Activated CD8-positive, alpha-beta memory T cell treated with anti-CD3 and anti-CD28 coated beads, Interleukin-2, amount 10 ng/mL, durations not matched to agents 7 days and 5 days (primary cell): ENCODE data around the gene RPL36. TPM values are rescaled to one million over a fixed set of nuclear protein-coding genes. Genes with fewer than 3 reads are reported as not detected.
A peak's percentile ranks its signal among the peaks of the same experiment; 100 is the strongest.
"Not testable (repeated sequence)": the region's sequence is repeated elsewhere in the genome, so short reads cannot be mapped to it uniquely, and the experiment has no call there.

Source experiments
- ATAC-seq: fragments of 150-1000 bp; cut with Tn5 transposase; one replicate; pipeline ENCODE4 v1.10.0; 2021; ENCODE audit warnings: moderate library complexity
- CTCF ChIA-PET: fragments of 350-600 bp; sonication (Branson Sonifier 250); formaldehyde crosslinking; loops from one replicate; lab custom pipeline; 2021; ENCODE audit warnings: antibody characterized with exemption; lab: Charles Lee
- DNase-seq: peaks from one replicate; pipeline ENCODE4 v3.0.0-alpha.2; 2020
- H3K27ac Mint-ChIP-seq: one replicate; pipeline ENCODE4 v1.8.0; 2021; ENCODE audit warnings: mild to moderate bottlenecking, mixed read lengths
- H3K27me3 Mint-ChIP-seq: one replicate; pipeline ENCODE4 v1.8.0; 2021; ENCODE audit warnings: mixed read lengths
- H3K36me3 Mint-ChIP-seq: one replicate; pipeline ENCODE4 v1.8.0; 2021; ENCODE audit warnings: mild to moderate bottlenecking, mixed read lengths
- H3K4me1 Mint-ChIP-seq: one replicate; pipeline ENCODE4 v1.8.0; 2021; ENCODE audit warnings: mixed read lengths
- H3K4me3 Mint-ChIP-seq: one replicate; pipeline ENCODE4 v1.8.0; 2021; ENCODE audit warnings: mild to moderate bottlenecking, moderate library complexity, mixed read lengths
- H3K9me3 Mint-ChIP-seq: one replicate; pipeline ENCODE4 v1.8.0; 2022; ENCODE audit warnings: low read depth, mixed read lengths
- total RNA-seq, 2 experiments: library from RNA; stranded (reverse); gene quantifications; one replicate each; pipeline ENCODE4 v1.2.3, GENCODE V29; 2021

The RPL36 gene
- total RNA-seq, 2 experiments from 2014 or later: 976 to 1,078 TPM

- H3K4me3 Mint-ChIP-seq: peak overlapping the region; percentile 78
- DNase-seq (peak; percentile 99), ATAC-seq (peak; percentile 75)
- peak overlapping the region; percentile 93 for H3K27ac Mint-ChIP-seq
- CTCF ChIA-PET: interaction anchor here (0.7 to 7.9 kb wide), 15 partner anchors 16 to 439 kb away, joined by 3 to 122 read pairs (median 5); partner anchors contain the start of genes CATSPERD, DUS3L, LONP1 and SAFB
- no peaks in the 10 kb centered on the region for H3K9me3 Mint-ChIP-seq
- peaks cover 22% of the 10 kb centered on the region for H3K4me1 Mint-ChIP-seq
- peaks cover 12% of the 10 kb centered on the region for H3K36me3 Mint-ChIP-seq
- H3K27me3 Mint-ChIP-seq: no peaks in the 10 kb centered on the region
Observed at GRCh38 chr19:5686647-5687359, 3.3 kb upstream of the RPL36 start.

DNA sequence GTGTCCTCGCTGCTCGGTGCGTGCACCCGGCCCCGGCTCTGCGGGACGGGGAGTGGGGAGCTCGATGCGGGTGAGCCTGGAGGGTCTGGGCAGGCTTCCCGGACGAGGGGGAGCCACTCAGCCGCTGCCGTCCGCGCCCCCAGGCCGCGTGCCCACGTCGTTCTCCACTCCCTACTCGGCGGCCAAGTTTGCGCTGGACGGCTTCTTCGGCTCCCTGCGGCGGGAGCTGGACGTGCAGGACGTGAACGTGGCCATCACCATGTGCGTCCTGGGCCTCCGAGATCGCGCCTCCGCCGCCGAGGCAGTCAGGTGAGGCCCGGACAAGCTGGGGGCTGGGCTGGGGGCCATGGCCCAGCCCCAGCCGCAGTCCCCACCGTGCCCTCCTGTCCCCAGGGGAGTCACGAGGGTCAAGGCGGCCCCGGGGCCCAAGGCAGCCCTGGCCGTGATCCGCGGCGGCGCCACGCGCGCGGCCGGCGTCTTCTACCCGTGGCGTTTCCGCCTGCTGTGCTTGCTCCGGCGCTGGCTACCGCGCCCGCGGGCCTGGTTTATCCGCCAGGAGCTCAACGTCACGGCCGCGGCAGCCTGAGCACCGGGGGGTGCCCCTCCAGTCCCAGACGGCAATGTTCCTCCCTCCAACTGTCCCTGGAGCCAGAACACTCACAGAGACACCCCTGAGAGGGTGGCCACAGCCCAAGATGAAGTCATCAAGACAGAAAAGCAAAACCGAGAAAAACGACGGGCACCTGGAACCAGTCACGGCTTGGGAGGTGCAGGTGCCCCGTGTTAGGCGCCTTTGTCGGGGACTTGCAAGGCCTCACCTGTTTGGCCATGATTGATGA, 2.5 kb upstream of the RPL36 start:
- H3K27ac Mint-ChIP-seq: no peak overlapping the region
- DNase-seq (no peak), ATAC-seq (no peak)
- H3K4me3 Mint-ChIP-seq: peak overlapping the region; percentile 78
- no peaks in the 10 kb centered on the region for H3K27me3 Mint-ChIP-seq
- CTCF ChIA-PET: interaction anchor here (0.9 to 7.9 kb wide), 13 partner anchors 17 to 280 kb away, joined by 3 to 122 read pairs (median 6); partner anchors contain the start of genes CATSPERD, DUS3L, LONP1 and SAFB
- H3K4me1 Mint-ChIP-seq: peaks cover 30% of the 10 kb centered on the region
- H3K9me3 Mint-ChIP-seq: no peaks in the 10 kb centered on the region
- peaks cover 19% of the 10 kb centered on the region for H3K36me3 Mint-ChIP-seq

GRCh38 chr19:5688262-5688881, 1.7 kb upstream of the RPL36 start:
- ATAC-seq: not testable (repeated sequence)

DNA sequence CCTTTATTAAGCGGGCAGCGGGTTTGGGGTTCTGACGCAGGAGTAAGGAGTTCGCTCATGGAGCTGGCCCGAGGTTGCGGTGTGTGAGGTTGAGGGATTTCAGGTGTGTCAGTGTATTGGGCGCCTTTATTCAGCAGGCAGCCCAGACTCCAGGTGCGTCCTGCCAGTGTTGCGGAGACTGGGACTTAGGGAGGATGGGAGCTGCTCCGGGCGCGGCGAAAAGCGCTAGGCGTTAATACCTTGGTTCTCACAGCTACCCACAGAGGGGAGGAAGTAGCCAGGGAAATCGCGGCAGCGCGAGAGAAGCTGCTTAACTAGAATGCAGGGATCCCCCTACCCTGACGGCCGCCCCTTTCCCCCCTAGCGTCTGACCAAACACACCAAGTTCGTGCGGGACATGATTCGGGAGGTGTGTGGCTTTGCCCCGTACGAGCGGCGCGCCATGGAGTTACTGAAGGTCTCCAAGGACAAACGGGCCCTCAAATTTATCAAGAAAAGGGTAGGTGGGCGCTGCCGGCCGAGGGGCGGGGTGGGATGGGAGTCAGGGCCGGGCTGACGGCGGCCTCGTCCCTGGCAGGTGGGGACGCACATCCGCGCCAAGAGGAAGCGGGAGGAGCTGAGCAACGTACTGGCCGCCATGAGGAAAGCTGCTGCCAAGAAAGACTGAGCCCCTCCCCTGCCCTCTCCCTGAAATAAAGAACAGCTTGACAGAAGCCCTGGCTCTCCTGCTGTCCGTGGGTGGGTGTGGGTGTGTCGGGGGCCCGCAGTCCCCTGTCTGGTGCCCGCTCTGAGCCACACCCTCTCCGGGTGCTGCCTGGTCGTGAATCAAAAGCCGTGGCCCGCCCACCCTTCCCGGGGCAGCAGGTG, 1.1 kb downstream of the RPL36 start:
- CTCF ChIA-PET: interaction anchor here (0.7 to 7.9 kb wide), 9 partner anchors 12 to 277 kb away, joined by 3 to 122 read pairs (median 4); partner anchors contain the start of genes CATSPERD, DUS3L, LONP1 and SAFB
- H3K36me3 Mint-ChIP-seq: peaks cover 36% of the 10 kb centered on the region
- peak; percentile 55 for DNase-seq
- H3K9me3 Mint-ChIP-seq: no peaks in the 10 kb centered on the region
- no peaks in the 10 kb centered on the region for H3K27me3 Mint-ChIP-seq
- H3K4me3 Mint-ChIP-seq: peak overlapping the region; percentile 98
- no peak for ATAC-seq
- peak overlapping the region; percentile 92 for H3K27ac Mint-ChIP-seq
- H3K4me1 Mint-ChIP-seq: peaks cover 38% of the 10 kb centered on the region

More at GRCh38 chr19:5688262-5688881, 1.7 kb upstream of the RPL36 start:
- Mint-ChIP-seq H3K4me1 (peaks cover 34% of the 10 kb centered on the region), H3K36me3 (peaks cover 25% of the 10 kb centered on the region), H3K27ac (peak overlapping the region; percentile 1)
- H3K27me3 Mint-ChIP-seq, H3K9me3 Mint-ChIP-seq, H3K4me3 Mint-ChIP-seq, DNase-seq: not testable (repeated sequence)
- CTCF ChIA-PET: interaction anchor here (0.6 to 7.9 kb wide), 6 partner anchors 24 to 106 kb away, joined by 3 to 122 read pairs (median 12); partner anchors contain the start of genes CATSPERD, DUS3L and LONP1

DNA sequence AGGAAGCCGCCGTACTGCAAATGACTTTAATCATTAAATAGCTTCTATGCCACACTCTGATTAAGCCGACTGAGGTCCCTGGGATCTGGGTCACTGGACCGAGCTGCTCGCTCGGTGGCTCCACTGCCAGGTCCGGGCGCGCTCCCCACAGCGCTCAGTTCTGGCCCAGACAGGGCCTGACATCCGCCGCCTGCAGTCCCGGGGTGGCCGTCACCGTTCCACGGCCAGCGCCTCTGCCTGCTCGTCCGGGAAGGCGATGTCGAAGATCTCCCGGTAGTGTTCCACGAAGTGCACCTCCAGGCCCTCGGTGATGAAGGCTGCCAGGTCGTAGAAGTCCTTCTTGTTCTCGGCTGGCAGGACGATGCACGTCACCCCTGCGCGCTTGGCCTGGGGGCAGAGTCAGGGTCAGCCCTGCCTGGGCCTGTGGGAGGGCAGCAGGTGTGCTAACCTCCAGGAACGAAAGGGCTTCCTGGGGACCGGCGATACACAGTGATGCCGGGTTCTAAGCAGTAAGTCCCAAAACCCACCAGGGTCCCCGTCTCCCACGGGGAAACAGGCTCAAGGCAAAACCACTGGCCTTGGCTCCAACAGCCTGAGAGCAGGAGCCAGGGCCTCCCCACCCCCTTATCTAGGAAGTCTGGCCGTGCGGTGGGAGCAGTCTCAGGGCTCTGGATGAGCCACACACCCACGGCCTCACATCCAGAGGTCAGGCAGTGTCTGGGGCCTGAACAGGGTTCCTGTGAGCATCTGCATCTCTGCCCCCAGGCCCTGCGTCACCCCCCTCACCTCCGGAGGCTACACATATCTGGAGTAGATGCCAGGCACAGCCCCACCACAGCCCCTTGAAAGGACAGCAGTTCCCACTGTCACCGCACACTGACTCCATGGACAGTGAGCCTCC, 2.0 kb downstream of the RPL36 start:
- no peak for ATAC-seq
- H3K4me3 Mint-ChIP-seq: peak overlapping the region; percentile 98
- DNase-seq: no peak
- CTCF ChIA-PET: interaction anchor here (1.2 to 7.9 kb wide), 6 partner anchors 22 to 112 kb away, joined by 3 to 122 read pairs (median 4); partner anchors contain the start of genes CATSPERD, DUS3L, LONP1 and SAFB
- peaks cover 35% of the 10 kb centered on the region for H3K4me1 Mint-ChIP-seq
- H3K36me3 Mint-ChIP-seq: peaks cover 38% of the 10 kb centered on the region
- no peaks in the 10 kb centered on the region for H3K27me3 Mint-ChIP-seq
- no peaks in the 10 kb centered on the region for H3K9me3 Mint-ChIP-seq
- H3K27ac Mint-ChIP-seq: peak overlapping the region; percentile 92

DNA sequence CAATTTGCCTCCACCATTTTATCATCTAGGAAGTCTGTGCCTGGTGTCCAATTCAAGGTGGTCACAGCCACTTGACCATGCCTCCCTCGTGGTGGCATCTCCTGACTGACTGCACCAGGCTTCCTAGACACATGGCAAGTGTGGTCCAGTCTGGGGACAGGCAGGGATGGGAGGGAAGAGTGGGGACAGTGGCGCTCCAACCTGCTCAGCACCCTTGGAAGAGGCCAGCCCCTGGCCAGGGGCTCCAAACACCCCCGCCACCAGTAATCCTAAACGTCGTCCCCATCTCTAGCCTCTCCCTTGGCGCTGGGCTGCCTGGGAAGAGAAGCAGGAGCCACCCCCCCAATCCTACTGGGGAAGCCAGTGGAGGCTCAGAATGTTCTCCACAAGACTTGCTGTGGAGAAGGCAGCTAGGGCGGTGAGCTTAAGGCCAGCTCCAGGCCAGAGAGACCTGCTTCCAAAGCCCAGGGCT, 2.7 kb downstream of the RPL36 start:
- peak overlapping the region; percentile 98 for H3K4me3 Mint-ChIP-seq
- peak overlapping the region; percentile 92 for H3K27ac Mint-ChIP-seq
- ATAC-seq (no peak), DNase-seq (no peak)
- CTCF ChIA-PET: no interaction called here
- H3K9me3 Mint-ChIP-seq: no peaks in the 10 kb centered on the region
- no peaks in the 10 kb centered on the region for H3K27me3 Mint-ChIP-seq
- peaks cover 38% of the 10 kb centered on the region for H3K36me3 Mint-ChIP-seq
- peaks cover 35% of the 10 kb centered on the region for H3K4me1 Mint-ChIP-seq

DNA sequence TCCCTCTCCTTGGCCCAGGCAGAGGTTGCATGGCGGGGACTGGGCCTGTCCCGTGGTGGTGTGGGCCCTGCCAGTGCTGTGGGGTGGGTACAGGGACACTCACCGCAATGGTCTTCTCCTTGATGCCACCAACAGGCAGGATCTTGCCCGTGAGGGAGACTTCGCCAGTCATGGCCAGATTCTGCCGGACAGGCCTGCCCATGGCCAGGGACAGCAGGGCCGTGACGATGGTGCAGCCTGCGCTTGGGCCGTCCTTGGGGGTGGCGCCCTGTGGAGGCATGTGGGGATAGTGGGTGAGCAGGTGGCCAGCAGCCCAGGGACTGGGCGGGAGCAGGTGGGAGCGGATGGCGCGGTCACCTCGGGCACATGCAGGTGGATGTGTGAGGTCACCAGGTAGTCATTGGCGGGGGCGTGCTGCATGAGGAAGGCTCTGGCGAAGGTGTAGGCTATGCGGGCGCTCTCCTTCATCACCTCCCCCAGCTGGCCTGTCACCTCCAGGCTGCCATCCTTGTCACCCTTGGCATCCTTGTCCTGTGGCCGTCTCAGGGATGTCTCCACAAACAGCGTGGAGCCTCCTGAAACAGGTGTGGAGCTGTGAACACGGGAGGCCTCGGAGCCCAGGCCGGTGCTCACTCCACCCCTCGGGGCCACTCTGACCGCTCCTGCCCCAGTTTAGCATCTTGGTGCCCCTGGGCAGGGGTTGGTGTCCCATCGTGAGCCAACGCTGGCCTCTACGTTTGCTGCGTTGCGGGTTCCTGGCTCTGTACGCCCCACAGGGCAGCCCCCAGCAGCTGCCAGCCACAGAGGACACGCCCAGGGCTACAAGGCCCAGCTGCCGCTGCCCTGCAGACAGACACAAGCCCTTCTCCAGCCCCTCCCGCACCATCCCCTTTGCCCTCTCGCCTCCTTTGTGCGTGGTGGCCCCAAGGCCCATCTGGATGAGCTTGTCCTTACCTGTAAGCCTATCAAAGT, 3.4 kb downstream of the RPL36 start:
- H3K27ac Mint-ChIP-seq: no peak overlapping the region
- H3K9me3 Mint-ChIP-seq: no peaks in the 10 kb centered on the region
- ATAC-seq (no peak), DNase-seq (no peak)
- no peaks in the 10 kb centered on the region for H3K27me3 Mint-ChIP-seq
- peaks cover 38% of the 10 kb centered on the region for H3K36me3 Mint-ChIP-seq
- peaks cover 31% of the 10 kb centered on the region for H3K4me1 Mint-ChIP-seq
- CTCF ChIA-PET: no interaction called here
- H3K4me3 Mint-ChIP-seq: no peak overlapping the region

DNA sequence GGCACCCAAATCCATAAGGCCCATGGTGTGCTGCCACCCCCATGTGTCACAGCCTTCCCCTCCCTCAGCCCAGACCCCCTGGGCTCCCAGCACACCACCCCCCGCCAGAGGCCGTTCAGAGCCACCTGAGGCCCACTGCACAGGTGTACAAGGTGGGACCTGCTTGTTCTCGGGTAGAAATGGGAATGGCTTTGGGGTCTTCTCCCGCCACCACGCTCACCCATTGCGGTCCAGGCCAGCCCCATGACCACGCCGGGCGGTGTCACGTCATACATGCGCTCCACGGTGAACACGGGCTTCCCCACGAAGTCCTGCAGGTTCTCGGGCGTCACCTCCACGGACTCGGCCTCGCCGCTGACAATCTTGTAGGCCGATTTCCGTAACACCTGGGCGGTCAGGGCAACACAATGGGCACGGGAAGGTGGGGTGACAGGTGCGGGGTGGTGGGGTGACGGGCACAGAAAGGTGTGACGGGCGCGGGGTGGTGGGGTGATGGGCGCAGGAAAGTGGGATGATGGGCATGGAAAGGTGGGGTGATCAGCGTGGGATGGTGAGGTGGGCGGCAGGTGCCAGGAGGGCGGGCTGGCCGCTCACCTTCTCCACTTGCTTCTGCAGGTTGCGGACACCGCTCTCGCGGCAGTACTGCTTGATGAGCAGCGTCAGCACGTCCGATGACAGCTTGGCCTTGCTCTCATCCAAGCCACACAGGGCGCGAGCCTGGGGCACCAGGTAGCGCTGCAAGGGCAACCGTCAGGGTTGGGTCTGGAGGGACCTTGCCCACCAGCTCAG, 4.3 kb downstream of the RPL36 start:
- H3K27ac Mint-ChIP-seq: no peak overlapping the region

GRCh38 chr19:5694956-5695648, 5.0 kb downstream of the RPL36 start:
- no peak overlapping the region for H3K27ac Mint-ChIP-seq
- no peak for DNase-seq
- H3K4me1 Mint-ChIP-seq: peaks cover 23% of the 10 kb centered on the region
- CTCF ChIA-PET: no interaction called here
- no peak overlapping the region for H3K4me3 Mint-ChIP-seq
- H3K36me3 Mint-ChIP-seq: peaks cover 45% of the 10 kb centered on the region
- no peaks in the 10 kb centered on the region for H3K9me3 Mint-ChIP-seq
- H3K27me3 Mint-ChIP-seq: no peaks in the 10 kb centered on the region
- ATAC-seq: no peak

More for the DNA sequence above, 4.3 kb downstream of the RPL36 start:
- H3K9me3 Mint-ChIP-seq: no peaks in the 10 kb centered on the region
- H3K4me3 Mint-ChIP-seq: no peak overlapping the region
- no peaks in the 10 kb centered on the region for H3K27me3 Mint-ChIP-seq
- no peak for DNase-seq
- no peak for ATAC-seq
- H3K4me1 Mint-ChIP-seq: peaks cover 27% of the 10 kb centered on the region
- H3K36me3 Mint-ChIP-seq: peaks cover 45% of the 10 kb centered on the region
- CTCF ChIA-PET: no interaction called here
